Stimulated activated CD4-positive, alpha-beta T cell treated with anti-CD3 and anti-CD28 coated beads, Interleukin-1b, Interleukin-23, amount 100 ng/mL, for 4 hours (primary cell): Measurements from ENCODE around the gene HS3ST5.

Experiments used
- DNase-seq, 2 donors: peaks; one replicate each; pipeline ENCODE4 v3.0.0-alpha.2; 2020; ENCODE audit warnings: low read depth in 2 of 2

The HS3ST5 gene, protein sequence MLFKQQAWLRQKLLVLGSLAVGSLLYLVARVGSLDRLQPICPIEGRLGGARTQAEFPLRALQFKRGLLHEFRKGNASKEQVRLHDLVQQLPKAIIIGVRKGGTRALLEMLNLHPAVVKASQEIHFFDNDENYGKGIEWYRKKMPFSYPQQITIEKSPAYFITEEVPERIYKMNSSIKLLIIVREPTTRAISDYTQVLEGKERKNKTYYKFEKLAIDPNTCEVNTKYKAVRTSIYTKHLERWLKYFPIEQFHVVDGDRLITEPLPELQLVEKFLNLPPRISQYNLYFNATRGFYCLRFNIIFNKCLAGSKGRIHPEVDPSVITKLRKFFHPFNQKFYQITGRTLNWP

GRCh38 chr6:114342826-114343781 is at the start of gene HS3ST5:
Gene HS3ST5, minus strand, starts transcription at chr6:114343023. Its CDS starts 280,178 bp downstream, at chr6:114062845.
- no peak for DNase-seq

DNA sequence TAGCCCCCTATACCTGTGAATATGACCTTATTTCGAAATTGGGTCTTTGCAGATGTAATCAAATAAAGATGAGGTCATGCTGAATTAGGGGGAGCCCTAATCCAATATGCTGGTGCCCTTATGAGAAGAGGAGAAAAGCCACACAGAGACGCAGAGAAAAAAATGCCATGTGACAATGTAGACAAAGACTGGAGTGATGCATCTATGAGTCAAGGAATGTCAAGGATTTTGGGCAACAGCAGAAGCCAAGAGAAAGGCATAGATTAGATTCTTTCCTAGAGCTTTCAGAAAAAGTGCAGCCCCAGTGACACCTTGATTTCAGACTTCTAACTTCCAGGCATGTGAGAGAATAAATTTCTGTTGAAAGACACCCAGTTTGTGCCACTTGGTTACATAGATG is 47.4 kb upstream of the HS3ST5 start:
- no peak for DNase-seq

DNA sequence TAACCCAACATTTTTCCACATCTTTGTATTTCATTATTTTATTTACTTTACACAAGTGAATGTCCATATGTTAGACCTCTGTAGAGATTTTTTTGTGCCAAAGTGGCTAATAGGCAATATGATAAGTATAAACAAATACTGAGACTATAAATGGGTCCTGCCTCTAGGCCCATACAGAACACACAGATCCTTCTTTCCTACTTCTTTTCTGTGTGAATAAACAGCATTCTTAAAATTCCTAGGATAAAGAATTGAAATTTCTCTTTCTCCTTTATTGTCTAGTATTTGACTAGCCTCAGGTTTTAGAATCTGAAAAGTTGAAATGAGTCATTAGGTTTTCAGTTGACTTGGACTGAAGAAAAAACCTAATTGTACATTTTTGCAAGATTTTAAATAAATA is 46.3 kb upstream of the HS3ST5 start:
- no peak for DNase-seq

DNA sequence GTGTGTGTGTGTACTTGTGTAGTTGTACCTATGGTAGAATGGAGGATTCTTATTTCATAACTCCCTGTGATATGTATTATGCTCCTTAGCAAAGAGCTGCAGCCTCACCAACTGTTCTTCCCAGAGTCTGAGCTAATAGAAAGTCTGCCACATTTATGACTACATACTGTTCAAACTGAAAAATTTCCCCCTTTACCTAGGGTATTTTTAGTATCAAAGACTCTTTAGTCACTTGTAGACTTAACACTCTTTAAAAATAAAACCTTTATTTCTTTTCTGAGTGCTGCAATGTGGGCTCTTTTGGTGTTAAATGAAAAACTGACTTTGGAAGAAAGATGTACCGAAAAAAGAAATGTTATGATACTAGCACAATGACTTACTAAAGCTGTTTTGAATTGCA is 39.6 kb upstream of the HS3ST5 start:
- DNase-seq = no peak

GRCh38 chr6:114377881-114378280 is 35.1 kb upstream of the HS3ST5 start:
- no peak for DNase-seq

DNA sequence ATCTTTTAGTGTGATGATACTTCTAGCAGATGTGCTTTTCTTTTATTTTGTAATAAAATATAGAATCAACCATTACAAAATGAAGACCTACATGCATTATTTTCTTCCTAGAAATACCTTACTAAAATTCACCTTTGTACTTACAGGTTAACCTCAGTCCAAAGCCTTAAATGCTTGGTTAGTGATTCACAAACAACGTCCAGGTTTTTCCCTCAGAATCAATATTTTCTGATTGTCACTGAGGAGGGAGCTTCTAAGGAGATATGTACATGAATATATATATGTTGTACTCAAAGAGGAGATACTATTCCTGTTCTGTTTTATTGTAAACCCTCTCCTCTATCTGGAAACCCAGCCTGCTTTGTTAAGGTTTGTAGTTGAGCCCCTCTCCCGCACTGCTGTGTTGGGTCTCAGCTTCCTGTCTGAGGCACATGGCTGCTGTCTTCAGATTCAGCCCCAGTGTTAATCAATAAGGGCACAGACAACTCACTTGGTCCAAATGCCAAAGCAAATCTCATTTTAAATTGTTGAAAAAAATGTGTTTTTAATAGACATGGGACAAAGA is 33.9 kb upstream of the HS3ST5 start:
- no peak for DNase-seq

- DNase-seq = no peak
These were observed 32.8 kb upstream of the HS3ST5 start for GRCh38 chr6:114375541-114376192.

DNA sequence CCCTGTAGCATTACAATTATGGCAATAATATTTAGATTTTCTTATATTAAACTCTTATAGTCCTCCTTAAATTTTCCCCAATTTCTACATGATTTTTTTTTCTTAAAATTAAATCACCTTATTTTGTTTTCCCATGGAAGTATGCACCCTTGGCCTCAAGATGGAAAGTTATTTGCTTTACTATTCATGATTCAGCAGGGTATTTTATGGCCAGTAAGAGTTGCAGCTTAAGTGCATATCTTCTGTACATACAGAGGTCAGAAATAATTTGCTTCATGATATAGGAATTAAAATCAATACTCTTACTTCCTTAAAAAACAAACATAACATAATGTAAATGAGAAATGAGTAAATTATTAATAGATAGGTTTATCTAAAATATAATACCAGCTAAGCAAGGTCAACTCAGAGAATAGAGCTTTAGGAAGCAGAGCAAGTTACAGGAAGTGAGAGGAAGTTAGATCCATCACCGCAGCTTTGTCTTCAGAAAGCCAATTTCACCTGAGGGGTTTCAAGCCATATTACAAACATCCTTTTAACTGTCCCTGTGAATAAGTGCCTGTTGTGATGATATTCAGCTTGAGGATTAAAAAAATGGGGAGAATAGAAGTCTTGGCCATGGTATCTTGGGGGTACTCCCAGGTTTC is 24.6 kb upstream of the HS3ST5 start:
- no peak for DNase-seq

DNA sequence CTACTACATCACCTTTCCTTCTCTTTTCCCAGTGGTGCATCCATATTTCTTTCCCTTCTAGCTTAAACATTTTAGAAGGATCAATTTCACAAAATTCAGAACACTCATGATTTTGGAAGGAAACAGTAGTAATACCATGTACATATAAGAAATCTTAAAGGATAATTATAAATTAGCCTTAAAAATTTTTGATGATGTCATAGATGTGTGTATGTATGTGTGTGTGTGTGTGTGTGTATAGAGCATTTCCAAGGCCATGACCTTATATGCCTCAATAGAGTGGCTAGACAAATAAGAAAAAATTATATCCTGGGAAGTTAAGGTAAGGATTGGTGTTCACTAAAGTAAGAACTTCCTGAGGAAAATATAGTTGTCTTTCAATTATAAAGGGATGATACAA is 24.1 kb upstream of the HS3ST5 start:
- DNase-seq = no peak

DNA sequence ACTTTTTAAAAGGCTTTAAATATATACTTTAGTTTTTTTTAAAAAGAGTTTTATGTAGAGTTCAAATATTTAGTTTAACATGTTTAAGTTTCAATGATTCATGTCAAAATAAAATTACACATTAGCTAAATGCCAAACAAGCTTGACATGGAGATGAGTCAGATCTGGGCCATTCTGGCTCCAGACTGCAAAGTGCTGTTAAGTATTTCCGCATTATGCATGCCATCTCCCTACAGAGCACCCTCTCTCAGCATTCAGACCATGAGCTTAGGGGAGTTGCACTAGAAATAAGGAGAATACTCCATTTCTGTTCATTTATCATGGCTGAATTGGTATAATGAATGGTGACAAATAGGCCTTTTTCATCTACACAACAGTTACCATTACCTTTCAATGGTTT is 21.5 kb upstream of the HS3ST5 start:
- DNase-seq = no peak

DNA sequence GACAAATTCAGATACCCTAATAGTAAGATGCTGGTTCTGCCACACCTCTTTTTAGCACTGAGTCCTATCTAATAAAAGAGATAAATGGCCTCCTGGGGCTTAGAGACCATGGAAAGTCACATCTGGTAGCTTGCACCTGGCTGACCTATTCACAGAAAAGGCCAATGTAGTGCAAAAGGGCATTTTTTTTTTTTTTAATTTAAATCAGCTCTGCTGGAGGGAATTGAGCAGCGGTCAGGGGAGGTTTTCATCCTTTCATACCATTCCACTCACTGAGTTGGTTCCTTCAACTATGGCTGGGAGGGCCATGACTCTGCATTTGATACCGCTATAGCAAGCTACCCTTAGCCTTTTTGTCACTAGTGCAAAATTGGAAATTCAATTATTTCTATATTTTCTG is 20.1 kb upstream of the HS3ST5 start:
- DNase-seq = no peak

DNA sequence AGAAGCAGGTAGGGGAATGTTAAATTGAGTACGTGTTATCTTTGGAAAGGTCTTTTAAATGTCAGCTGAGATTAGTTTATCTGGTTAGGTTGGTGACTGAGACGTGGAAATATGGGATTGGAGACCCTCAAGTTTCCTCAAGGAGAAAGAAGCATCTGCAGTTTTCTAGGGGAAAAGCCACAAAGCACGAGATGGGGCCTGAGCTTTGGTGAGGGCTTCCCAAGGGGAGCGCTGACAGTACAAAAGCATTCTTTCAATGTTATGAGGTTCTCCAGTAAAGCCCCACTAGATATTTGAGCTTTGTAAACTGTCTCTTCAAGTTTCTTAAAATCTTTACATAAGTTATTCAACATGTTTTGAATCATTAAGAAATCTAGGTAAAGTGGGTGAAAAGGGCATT is 19.6 kb upstream of the HS3ST5 start:
- no peak for DNase-seq

GRCh38 chr6:114361036-114361435 is 18.2 kb upstream of the HS3ST5 start:
- DNase-seq = no peak

DNA sequence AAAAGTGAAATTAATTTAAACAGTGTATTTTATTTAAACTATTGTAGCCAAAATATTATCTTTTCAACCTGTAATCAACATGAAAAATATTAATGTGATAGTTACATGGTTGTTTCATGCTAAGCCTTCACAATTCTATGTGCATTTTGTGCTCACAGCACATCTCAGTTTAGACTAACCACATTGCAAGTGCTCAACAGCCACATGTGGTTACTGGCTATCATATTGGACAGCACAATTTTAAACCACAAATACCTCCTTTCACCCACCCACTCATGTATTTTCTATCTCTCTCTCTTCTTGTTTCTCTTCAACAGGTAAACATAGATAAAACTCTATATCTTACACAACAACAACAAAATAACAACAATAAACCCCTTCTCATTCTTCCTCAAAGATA is 12.5 kb upstream of the HS3ST5 start:
- no peak for DNase-seq

GRCh38 chr6:114354482-114354881 is 11.7 kb upstream of the HS3ST5 start:
- DNase-seq = no peak

DNA sequence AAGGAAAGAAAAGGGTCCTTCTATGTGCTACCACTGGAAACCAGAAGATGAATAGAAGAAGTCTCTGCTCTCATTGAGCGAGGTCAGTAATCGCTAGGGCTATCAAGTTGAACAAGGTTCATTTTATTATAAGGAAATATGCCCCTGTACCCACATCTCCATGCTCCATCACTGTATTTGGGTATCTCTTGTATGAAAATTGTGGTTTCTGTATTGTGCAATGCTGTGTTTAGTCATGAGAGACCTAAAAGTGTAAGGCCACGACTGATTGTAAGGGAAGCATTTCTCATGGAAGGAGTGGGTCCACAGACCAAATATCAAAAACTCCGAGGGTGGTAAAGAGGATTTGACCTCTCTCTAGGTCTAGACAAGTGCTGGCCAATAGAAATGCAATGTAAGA is 3.6 kb upstream of the HS3ST5 start:
- DNase-seq = no peak

- no peak for DNase-seq
These were observed 2.1 kb upstream of the HS3ST5 start for GRCh38 chr6:114344971-114345275.

DNA sequence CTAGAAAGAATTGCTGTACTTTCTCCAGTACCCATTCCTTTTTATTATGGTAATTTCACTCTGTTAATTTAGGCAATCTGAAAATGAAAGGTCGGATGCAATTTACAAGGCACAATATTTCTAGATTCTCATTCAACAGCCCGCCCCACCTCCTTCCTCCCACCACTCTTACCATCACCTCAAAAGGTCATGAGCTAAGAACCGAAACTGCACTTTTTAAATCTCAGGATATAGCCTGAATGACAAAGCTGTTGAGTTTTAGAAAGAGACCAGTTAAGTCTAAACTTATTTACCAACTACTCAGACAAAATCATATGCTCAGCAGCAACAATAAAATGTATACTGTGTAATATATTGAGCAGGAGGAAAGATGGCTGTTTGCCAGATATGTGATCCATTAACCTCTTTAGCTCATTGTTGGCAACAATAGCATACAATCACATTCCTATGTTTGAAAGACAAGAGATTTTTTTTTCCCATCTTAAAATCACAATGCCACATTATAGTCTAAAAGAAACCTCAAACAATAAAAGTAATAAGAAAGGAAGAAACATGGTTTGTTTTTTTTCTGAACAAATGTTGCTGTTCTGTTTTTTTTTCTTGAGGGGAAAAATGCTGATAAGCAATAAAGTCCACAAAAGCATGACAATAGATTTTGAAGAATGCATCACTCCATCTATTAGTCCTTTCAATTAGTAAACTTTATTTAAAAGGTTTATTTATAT is 1.6 kb upstream of the HS3ST5 start:
- DNase-seq = no peak

GRCh38 chr6:114343782-114344144 is 940 bp upstream of the HS3ST5 start:
- DNase-seq = no peak

DNA sequence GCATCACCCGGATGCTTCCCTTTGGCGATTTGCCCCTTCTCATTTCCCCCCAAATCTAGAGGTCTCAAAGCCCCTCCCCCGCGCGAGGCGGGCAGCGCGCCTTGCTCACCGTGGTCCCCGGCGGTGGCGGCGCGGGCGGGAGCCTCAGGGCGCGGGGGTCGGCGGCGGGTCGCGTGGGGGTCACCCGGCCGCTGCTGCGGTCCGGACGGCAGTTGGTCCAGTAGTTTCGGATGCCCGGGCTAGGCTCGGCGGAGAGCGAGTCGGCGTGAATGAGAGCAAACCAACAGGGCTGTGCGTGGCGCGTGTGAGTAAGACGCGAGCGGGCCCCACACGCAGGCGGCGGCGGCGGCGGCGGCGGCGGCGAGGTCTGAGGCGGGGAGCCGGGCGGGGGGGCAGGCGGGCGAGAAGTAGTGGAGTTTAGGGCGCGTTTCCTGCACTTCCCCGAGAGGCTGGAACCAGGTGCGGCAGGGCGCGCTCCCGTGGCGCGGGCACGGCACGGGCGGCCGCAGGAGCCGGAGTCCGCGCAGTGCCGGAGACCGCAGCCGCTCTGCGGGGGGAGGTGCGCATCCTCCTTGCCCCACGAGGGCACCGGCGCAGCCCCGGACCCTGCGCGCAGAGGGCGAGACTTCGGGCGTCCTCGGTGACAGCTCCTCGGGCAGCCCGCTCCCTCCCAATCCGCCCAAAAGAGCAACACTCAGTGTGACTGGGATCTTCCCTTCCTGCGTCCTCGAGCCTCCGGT is 567 bp downstream of the HS3ST5 start:
- no peak for DNase-seq

DNA sequence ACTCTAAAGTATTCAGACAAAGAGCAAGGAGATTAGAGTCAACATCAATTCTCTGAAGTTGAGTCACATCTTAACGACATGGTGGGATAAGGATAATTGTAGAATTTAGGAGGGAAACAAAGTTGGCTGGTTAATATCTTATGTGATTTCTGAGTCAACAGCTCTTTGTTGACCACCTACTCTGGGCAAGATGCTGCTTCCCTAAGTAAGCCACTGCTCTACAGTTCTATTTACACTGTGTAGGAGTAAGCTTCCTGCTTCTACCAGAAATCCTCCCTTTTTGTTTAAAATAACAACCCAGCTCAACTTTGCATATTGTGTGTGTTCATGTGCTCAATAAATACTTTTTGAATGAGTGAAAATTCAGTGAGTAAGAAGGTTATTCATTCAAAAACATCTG is 3.1 kb downstream of the HS3ST5 start:
- no peak for DNase-seq
